ENCODE results near the gene RAPGEF1. TPM values are rescaled to one million over a fixed set of nuclear protein-coding genes. Genes with fewer than 3 reads are reported as not detected.
"Not testable (repeated sequence)": the region's sequence is repeated elsewhere in the genome, so short reads cannot be mapped to it uniquely, and the experiment has no call there.

Gene RAPGEF1
- total and polyA plus RNA-seq, 2 donors (not counting 3 experiments of a cell fraction or from before 2014, with no cell fraction given) = 50.0 to 124 TPM

GRCh38 chr9:131754846-131755245 is 15.0 kb upstream of the RAPGEF1 start:
- Histone ChIP-seq H3K27ac (ENCODE audit: insufficient read depth, low read depth, low read length) (no peak overlapping the region), H3K9me3 (replicated peaks; ENCODE audit: control insufficient read depth, insufficient read depth, low read length) (no peaks in the 10 kb centered on the region), H2AFZ (ENCODE audit: low read depth, low read length) (no peak overlapping the region), H3K27me3 (ENCODE audit: control insufficient read depth in 2 of 2, insufficient read depth in 2 of 2, low read length in 2 of 2) (peaks cover 13 to 16% of the 10 kb centered on the region in 2 experiments), H3K4me2 (ENCODE audit: insufficient read depth, low read length) (no peak overlapping the region), H3K36me3 (ENCODE audit: control insufficient read depth in 2 of 2, extremely low read depth in 1 of 2, insufficient read depth in 2 of 2, low read length in 2 of 2) (no peaks in the 10 kb centered on the region), H3K9me1 (replicated peaks; ENCODE audit: control insufficient read depth, extremely low read depth, insufficient read depth, low read length) (no peaks in the 10 kb centered on the region), H3K4me1 (ENCODE audit: control insufficient read depth, extremely low read depth, insufficient read depth, low read length) (no peaks in the 10 kb centered on the region), H3K4me3 (replicated peaks in 1 of 3; ENCODE audit: insufficient read depth in 1 of 3, low read depth in 1 of 3, low read length in 3 of 3) (no peak overlapping the region), H3K79me2 (ENCODE audit: control insufficient read depth, insufficient read depth, low read length) (no peaks in the 10 kb centered on the region), H3K9ac (replicated peaks; ENCODE audit: extremely low read depth, insufficient read depth, low read length) (no peak overlapping the region), H4K20me1 (replicated peaks; ENCODE audit: control insufficient read depth, extremely low read depth, insufficient read depth, low read length) (no peaks in the 10 kb centered on the region)
- ChIA-PET POLR2A (interaction anchor here (0.8 kb wide), 1 partner anchor 498 kb away, joined by 13 read pairs; no protein-coding TSS in a partner anchor), CTCF (interaction anchor here (0.6 to 2.3 kb wide), 23 partner anchors 9 to 514 kb away, joined by 3 to 19 read pairs (median 4); no protein-coding TSS in a partner anchor)
- dilution Hi-C loops (cut with MboI; ENCODE audit: extremely low pct_ligation_motif_present, low sequenced_read_pairs) (no loop called here), intact Hi-C loops (cut with micrococcal nuclease) (loop anchor here (2.0 kb wide), 1 partner anchor 498 kb away; no protein-coding TSS in a partner anchor)
- no peak for FAIRE-seq
- BruUV-seq (replicated peaks) = no TSS peak
- DNase-seq (ENCODE audit: low read depth, low spot score) = no peak
- no peak for TF ChIP-seq MAX (IDR thresholded peaks at IDR 0.05; ENCODE audit: insufficient read depth, insufficient read length)
- TF ChIP-seq POLR2A (IDR thresholded peaks at IDR 0.05; ENCODE audit: low read depth, low read length) = no peak
- no peak for TF ChIP-seq CTCF (IDR thresholded peaks at IDR 0.05; ENCODE audit: extremely low read depth in 1 of 2, insufficient read depth in 1 of 2, low read depth in 1 of 2, low read length in 2 of 2)
- TF ChIP-seq MYC (IDR thresholded peaks at IDR 0.05; ENCODE audit: low read depth, low read length) = no peak
- no peak for TF ChIP-seq JUN (IDR thresholded peaks at IDR 0.05; ENCODE audit: borderline replicate concordance, insufficient read depth, insufficient read length, low read depth)
- no peak for TF ChIP-seq POLR2AphosphoS5 (IDR thresholded peaks at IDR 0.05; ENCODE audit: insufficient read depth, low read depth, low read length)
- no peak for TF ChIP-seq EZH2 (IDR thresholded peaks at IDR 0.05; ENCODE audit: borderline replicate concordance, low read depth, low read length, severe bottlenecking)
- TF ChIP-seq FOS (IDR thresholded peaks at IDR 0.05; ENCODE audit: borderline replicate concordance, insufficient read depth, low read length) = no peak
- TF ChIP-seq GATA2 (IDR thresholded peaks at IDR 0.05; ENCODE audit: insufficient read depth, insufficient read length, low read depth, low read length) = no peak

- intact Hi-C loops (cut with micrococcal nuclease) = loop anchor here (2.0 kb wide), 1 partner anchor 499 kb away; no protein-coding TSS in a partner anchor
- peaks cover 9 to 11% of the 10 kb centered on the region in 2 experiments for H3K27me3 ChIP-seq (ENCODE audit: control insufficient read depth in 2 of 2, insufficient read depth in 2 of 2, low read length in 2 of 2)
- H3K4me3 ChIP-seq (replicated peaks in 1 of 3; ENCODE audit: insufficient read depth in 1 of 3, low read depth in 1 of 3, low read length in 3 of 3); H4K20me1 ChIP-seq (replicated peaks; ENCODE audit: control insufficient read depth, extremely low read depth, insufficient read depth, low read length); H3K9me1 ChIP-seq (replicated peaks; ENCODE audit: control insufficient read depth, extremely low read depth, insufficient read depth, low read length); POLR2A ChIA-PET; BruUV-seq (replicated peaks); H3K4me2 ChIP-seq (ENCODE audit: insufficient read depth, low read length); FAIRE-seq; H3K9me3 ChIP-seq (replicated peaks; ENCODE audit: control insufficient read depth, insufficient read depth, low read length); DNase-seq (ENCODE audit: low read depth, low spot score); H3K79me2 ChIP-seq (ENCODE audit: control insufficient read depth, insufficient read depth, low read length); H3K9ac ChIP-seq (replicated peaks; ENCODE audit: extremely low read depth, insufficient read depth, low read length); H2AFZ ChIP-seq (ENCODE audit: low read depth, low read length); H3K27ac ChIP-seq (ENCODE audit: insufficient read depth, low read depth, low read length); H3K4me1 ChIP-seq (ENCODE audit: control insufficient read depth, extremely low read depth, insufficient read depth, low read length); dilution Hi-C loops (cut with MboI; ENCODE audit: extremely low pct_ligation_motif_present, low sequenced_read_pairs); H3K36me3 ChIP-seq (ENCODE audit: control insufficient read depth in 2 of 2, extremely low read depth in 1 of 2, insufficient read depth in 2 of 2, low read length in 2 of 2): not testable (repeated sequence)
- CTCF ChIA-PET = interaction anchor here (1.4 to 2.7 kb wide), 3 partner anchors 9 to 499 kb away, joined by 3 to 8 read pairs (median 3); no protein-coding TSS in a partner anchor
Measured at GRCh38 chr9:131753751-131754150, 13.9 kb upstream of the RAPGEF1 start.
